Measurements from ENCODE around the gene KLF11.
"Not testable (repeated sequence)": the region's sequence is repeated elsewhere in the genome, so short reads cannot be mapped to it uniquely, and the experiment has no call there.

KLF11 gene

GRCh38 chr2:10009811-10010781 is 33.3 kb upstream of the KLF11 start:
- no peak for DNase-seq

GRCh38 chr2:10010861-10011605 is 32.3 kb upstream of the KLF11 start:
- DNase-seq, result not testable (repeated sequence)

GRCh38 chr2:10011606-10012325 is 31.6 kb upstream of the KLF11 start:
- DNase-seq, result not testable (repeated sequence)

GRCh38 chr2:10012366-10012962 is 30.9 kb upstream of the KLF11 start:
- DNase-seq, result not testable (repeated sequence)

- DNase-seq, result no peak
Measured at GRCh38 chr2:10012963-10013461, 30.3 kb upstream of the KLF11 start.

GRCh38 chr2:10013651-10014417 is 29.5 kb upstream of the KLF11 start:
- not testable (repeated sequence) for DNase-seq

GRCh38 chr2:10014418-10015190 is 28.7 kb upstream of the KLF11 start:
- no peak for DNase-seq

- not testable (repeated sequence) for DNase-seq
Measured at GRCh38 chr2:10015376-10015989, 27.9 kb upstream of the KLF11 start.

GRCh38 chr2:10016001-10016801 is 27.1 kb upstream of the KLF11 start:
- no peak for DNase-seq

- DNase-seq, result no peak
Measured at GRCh38 chr2:10016802-10017258, 26.5 kb upstream of the KLF11 start.

GRCh38 chr2:10017313-10017941 is 25.9 kb upstream of the KLF11 start:
- no peak for DNase-seq

GRCh38 chr2:10019174-10019573 is 24.2 kb upstream of the KLF11 start:
- no peak for DNase-seq

- no peak for DNase-seq
Measured at GRCh38 chr2:10019602-10020400, 23.5 kb upstream of the KLF11 start.

- DNase-seq, result no peak
Measured at GRCh38 chr2:10022041-10022421, 21.3 kb upstream of the KLF11 start.

GRCh38 chr2:10022445-10022844 is 20.9 kb upstream of the KLF11 start:
- DNase-seq, result no peak

- DNase-seq, result no peak
Measured at GRCh38 chr2:10022966-10023662, 20.2 kb upstream of the KLF11 start.

GRCh38 chr2:10026940-10027569 is 16.3 kb upstream of the KLF11 start:
- DNase-seq, result no peak
